ENCODE data around the gene CD109. TPM values are rescaled to one million over a fixed set of nuclear protein-coding genes. Genes with fewer than 3 reads are reported as not detected.

Gene CD109
- total and polyA plus RNA-seq, 7 donors, result under 0.01 to 32.1 (median 22.9) TPM

DNA sequence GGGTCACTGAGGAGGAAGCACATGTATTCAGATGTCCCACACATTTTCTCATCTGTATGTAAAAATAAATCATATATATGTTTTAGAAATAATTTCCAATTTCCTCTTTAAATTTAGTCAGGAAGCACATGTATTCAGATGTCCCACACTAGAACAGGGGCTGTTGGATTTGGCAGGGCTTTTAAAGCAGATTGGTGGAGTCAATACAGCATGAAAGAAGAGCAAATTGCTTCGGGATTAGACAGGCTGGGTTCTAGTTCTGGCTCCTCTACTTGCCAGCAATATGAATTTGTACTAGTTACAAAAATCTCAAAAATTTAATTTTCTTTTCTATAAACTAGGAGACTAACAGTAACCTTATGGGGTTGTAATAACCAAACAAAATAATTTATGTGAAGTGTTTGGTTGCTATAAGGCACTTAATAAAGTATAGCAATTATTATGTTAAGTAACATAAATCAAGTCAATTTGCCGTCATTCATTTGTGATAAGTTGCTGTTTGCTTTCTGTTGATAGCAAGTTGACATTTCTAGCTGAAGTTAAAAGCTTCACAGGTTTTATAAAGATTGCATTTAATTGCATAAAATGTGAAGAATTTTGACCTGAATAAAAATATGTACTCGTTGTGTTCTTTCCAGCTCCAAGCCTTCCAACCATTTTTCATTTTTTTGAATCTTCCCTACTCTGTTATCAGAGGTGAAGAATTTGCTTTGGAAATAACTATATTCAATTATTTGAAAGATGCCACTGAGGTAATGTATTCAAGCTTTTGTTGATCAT lies 88.9 kb downstream of the CD109 start:
- H3K27ac ChIP-seq, result no peak overlapping the region
- no peaks in the 10 kb centered on the region for H3K27me3 ChIP-seq
- no peak overlapping the region for H3K4me3 ChIP-seq
- WGBS, 2 donors, result 71 to 83% methylated on average over 3 of the region's 3 CpGs
- peaks cover 0 to 4% (median 0%) of the 10 kb centered on the region in 4 donors for H3K4me1 ChIP-seq
- H3K36me3 ChIP-seq, result peaks cover 0 to 61% (median 2%) of the 10 kb centered on the region in 4 donors
- intact Hi-C loops (cut with DNase I), result no loop called here
- TF ChIP-seq CTCF (IDR thresholded peaks at IDR 0.05), result no peak
- TF ChIP-seq POLR2A (IDR thresholded peaks at IDR 0.05), result no peak
- TF ChIP-seq POLR2AphosphoS5 (IDR thresholded peaks at IDR 0.05), result no peak
- TF ChIP-seq EP300 (IDR thresholded peaks at IDR 0.05), result no peak
- DNase-seq, result no peak
- H3K9me3 ChIP-seq, result no peaks in the 10 kb centered on the region

DNA sequence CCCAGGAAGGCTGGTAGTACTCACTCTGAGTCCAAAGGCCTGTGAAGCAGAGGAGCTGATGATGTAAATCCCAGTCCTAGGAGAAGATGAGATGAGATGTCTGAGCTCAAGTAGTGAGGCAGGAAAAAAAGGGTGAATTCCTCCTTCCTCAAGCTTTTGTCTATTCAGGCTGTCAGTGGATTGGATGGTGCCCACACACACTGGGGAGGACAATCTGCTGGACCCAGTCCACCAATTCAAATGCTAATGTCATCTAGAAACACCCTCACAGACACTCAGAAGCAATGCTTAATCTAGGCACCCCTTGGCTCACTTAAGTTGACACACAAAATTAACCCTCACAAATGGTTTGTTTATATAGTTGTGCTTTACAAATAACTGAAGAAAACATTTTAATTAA lies 94.6 kb downstream of the CD109 start:
- H3K36me3 ChIP-seq, result peaks cover 0 to 55% (median 2%) of the 10 kb centered on the region in 4 donors
- no peak overlapping the region for H3K4me3 ChIP-seq
- H3K4me1 ChIP-seq, result no peaks in the 10 kb centered on the region
- DNase-seq, result no peak
- no peaks in the 10 kb centered on the region for H3K27me3 ChIP-seq
- no peaks in the 10 kb centered on the region for H3K9me3 ChIP-seq
- intact Hi-C loops (cut with DNase I), result no loop called here
- TF ChIP-seq CTCF (IDR thresholded peaks at IDR 0.05) (no peak), EP300 (IDR thresholded peaks at IDR 0.05) (no peak), POLR2AphosphoS5 (IDR thresholded peaks at IDR 0.05) (no peak), POLR2A (IDR thresholded peaks at IDR 0.05) (no peak)
- no peak overlapping the region for H3K27ac ChIP-seq

- intact Hi-C loops (cut with DNase I), result no loop called here
- WGBS, 2 donors, result 79 to 86% methylated on average over 6 of the region's 6 CpGs
Measured at GRCh38 chr6:73791336-73791735, 95.3 kb downstream of the CD109 start.

GRCh38 chr6:73792738-73793137 lies 96.7 kb downstream of the CD109 start:
- intact Hi-C loops (cut with DNase I), result no loop called here
- H3K4me1 ChIP-seq, result no peaks in the 10 kb centered on the region
- WGBS, 2 donors, result 48 to 69% methylated on average over 2 of the region's 2 CpGs
- no peak overlapping the region for H3K4me3 ChIP-seq
- no peak for TF ChIP-seq EP300 (IDR thresholded peaks at IDR 0.05)
- no peak for TF ChIP-seq POLR2AphosphoS5 (IDR thresholded peaks at IDR 0.05)
- no peak for TF ChIP-seq CTCF (IDR thresholded peaks at IDR 0.05)
- no peak for TF ChIP-seq POLR2A (IDR thresholded peaks at IDR 0.05)
- H3K9me3 ChIP-seq, result no peaks in the 10 kb centered on the region
- no peaks in the 10 kb centered on the region for H3K27me3 ChIP-seq
- H3K36me3 ChIP-seq, result peaks cover 0 to 36% (median 2%) of the 10 kb centered on the region in 4 donors
- DNase-seq, result no peak
- no peak overlapping the region for H3K27ac ChIP-seq

More at GRCh38 chr6:73791336-73791735, 95.3 kb downstream of the CD109 start:
- Histone ChIP-seq H3K36me3 (peaks cover 0 to 49% (median 2%) of the 10 kb centered on the region in 4 donors), H3K27me3 (no peaks in the 10 kb centered on the region), H3K27ac (no peak overlapping the region), H3K4me1 (no peaks in the 10 kb centered on the region), H3K9me3 (no peaks in the 10 kb centered on the region), H3K4me3 (no peak overlapping the region)
- DNase-seq, result no peak
- TF ChIP-seq EP300 (IDR thresholded peaks at IDR 0.05), result no peak
- no peak for TF ChIP-seq POLR2AphosphoS5 (IDR thresholded peaks at IDR 0.05)
- no peak for TF ChIP-seq POLR2A (IDR thresholded peaks at IDR 0.05)
- no peak for TF ChIP-seq CTCF (IDR thresholded peaks at IDR 0.05)
